ENCODE data around the gene RIIAD1.

DNA sequence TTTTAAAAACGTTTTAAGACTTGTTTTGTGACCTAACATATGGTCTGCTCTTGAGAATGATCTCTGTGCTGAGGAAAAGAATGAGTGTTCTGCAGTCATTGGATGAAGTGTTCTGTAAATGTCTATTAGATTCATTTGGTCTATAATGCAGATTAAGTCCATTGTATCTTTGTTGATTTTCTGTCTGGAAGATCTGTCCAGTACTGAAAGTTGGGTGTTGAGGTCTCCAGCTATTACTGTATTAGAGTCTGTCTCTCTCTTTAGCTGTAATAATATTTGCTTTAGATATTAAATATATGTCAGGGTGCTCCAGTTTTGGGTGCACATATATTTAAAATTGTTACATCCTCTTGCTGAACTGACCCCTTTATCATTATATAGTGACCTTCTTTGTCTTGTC lies 47.9 kb upstream of the RIIAD1 start:
- no peak for TF ChIP-seq CTCF (IDR thresholded peaks at IDR 0.05)
- TF ChIP-seq POLR2AphosphoS5 (IDR thresholded peaks at IDR 0.05), result no peak
- TF ChIP-seq POLR2A (IDR thresholded peaks at IDR 0.05), result no peak

Measured in sigmoid colon (tissue), 4 donors.